GM21737 (cell line): ENCODE measurements around the gene OR52N5.

Source experiments
- ATAC-seq: cut with Tn5 transposase; IDR thresholded peaks from one replicate; pipeline ENCODE4 v1.9.1; 2021; ENCODE audit warnings: mild to moderate bottlenecking, moderate library complexity; ENCODE audit not compliant: unreplicated experiment

OR52N5 gene

DNA sequence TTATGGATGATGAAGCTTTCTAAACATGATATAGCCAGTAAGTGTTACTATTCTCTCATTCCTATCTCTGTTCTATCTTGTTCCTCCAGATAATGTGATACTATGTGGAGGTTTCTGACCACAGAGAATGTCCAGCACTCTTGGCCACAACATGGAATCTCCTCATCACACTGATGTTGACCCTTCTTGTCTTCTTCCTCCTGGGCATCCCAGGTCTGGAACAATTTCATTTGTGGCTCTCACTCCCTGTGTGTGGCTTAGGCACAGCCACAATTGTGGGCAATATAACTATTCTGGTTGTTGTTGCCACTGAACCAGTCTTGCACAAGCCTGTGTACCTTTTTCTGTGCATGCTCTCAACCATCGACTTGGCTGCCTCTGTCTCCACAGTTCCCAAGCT lies 56.8 kb downstream of the OR52N5 start:
- no peak for ATAC-seq
